K562 (cell line): ENCODE data around the gene WIPF3. TPM values are rescaled to one million over a fixed set of nuclear protein-coding genes. Genes with fewer than 3 reads are reported as not detected.

Experiments used
- ATAC-seq: fragments of 200-7000 bp; cut with Tn5 transposase; 3 replicates; pipeline ENCODE4 v1.9.1; 2020; ENCODE audit warnings: moderate library complexity
- BruUV-seq: library from RNA; stranded (reverse); fragments of 400-500 nt; replicated peaks from 2 replicates; lab custom pipeline; 2021; lab: Mats Ljungman, UMichigan
- CTCF ChIA-PET: fragments of 300-600 bp; formaldehyde crosslinking; extraction: SDS; loops from one replicate; lab custom pipeline; 2021; ENCODE audit warnings: low intra/inter-chr PET ratio; lab: Yijun Ruan, JAX
- POLR2A ChIA-PET: fragments of 300-600, 350-650 bp; sonication (Branson Sonifier 250); formaldehyde crosslinking; extraction: SDS; loops from one replicate; lab custom pipeline; 2021; ENCODE audit warnings: antibody characterized with exemption, inconsistent platforms; lab: Yijun Ruan, JAX
- DNase-seq, 4 experiments: peaks; one replicate each; pipeline versions ENCODE4 v3.0.0 to v3.0.0-alpha.2; 2011 to 2018; ENCODE audit warnings: low spot score in 3 of 4, mixed read lengths in 3 of 4; ENCODE audit errors: extremely low read depth in 1 of 4
- FAIRE-seq: peaks from 2 replicates; lab custom pipeline; 2011; peaks lifted over from hg19 to GRCh38; lab: Jason Lieb, UNC
- H2AFZ ChIP-seq: 2 replicates; pipeline ENCODE4 v1.6.0; 2011; ENCODE audit warnings: low read depth, low read length, control low read depth, inconsistent platforms
- H3K27ac ChIP-seq: fragments of 200-600 bp; 3 replicates; pipeline ENCODE4 v1.8.0; 2011; ENCODE audit warnings: low read depth, mild to moderate bottlenecking, control low read depth, inconsistent platforms, low read length, moderate library complexity, mixed read lengths; ENCODE audit errors: extremely low read depth
- H3K27me3 ChIP-seq, 2 experiments: fragments of 300-600 bp in 1 of 2; 2 replicates in 1 of 2; 3 replicates in 1 of 2; pipeline versions ENCODE4 v1.6.0 to v1.8.0; 2011; ENCODE audit warnings: inconsistent platforms in 2 of 2, low read length in 2 of 2, mild to moderate bottlenecking in 1 of 2, mixed read lengths in 1 of 2, moderate library complexity in 1 of 2; ENCODE audit not compliant: control insufficient read depth in 2 of 2, insufficient read depth in 2 of 2
- H3K36me3 ChIP-seq: fragments of 300-600 bp; 3 replicates; pipeline ENCODE4 v1.8.0; 2011; ENCODE audit warnings: mild to moderate bottlenecking, low read length, inconsistent platforms; ENCODE audit not compliant: control insufficient read depth, insufficient read depth
- H3K4me1 ChIP-seq, 2 experiments: fragments of 200-600 bp in 1 of 2; replicated peaks in 1 of 2; 2 replicates in 1 of 2; 3 replicates in 1 of 2; pipeline versions ENCODE4 v1.5.1 to v1.8.0; 2011; ENCODE audit warnings: inconsistent platforms in 2 of 2, low read length in 2 of 2, mild to moderate bottlenecking in 1 of 2, mixed read lengths in 1 of 2, moderate library complexity in 1 of 2; ENCODE audit not compliant: control insufficient read depth in 2 of 2, insufficient read depth in 2 of 2
- H3K4me2 ChIP-seq: 2 replicates; pipeline ENCODE4 v1.6.1; 2011; ENCODE audit warnings: low read length, control low read depth, inconsistent platforms, mixed read lengths; ENCODE audit not compliant: insufficient read depth
- H3K4me3 ChIP-seq: fragments of 200-600 bp; sonication (generic), shearing (Covaris generic); 2 replicates; pipeline ENCODE4 v1.5.1; 2016; ENCODE audit warnings: control low read depth, inconsistent platforms
- H3K79me2 ChIP-seq: fragments of 200-600 bp; 3 replicates; pipeline ENCODE4 v1.8.0; 2011; ENCODE audit warnings: low read length, inconsistent platforms; ENCODE audit not compliant: control insufficient read depth, insufficient read depth
- H3K9ac ChIP-seq, 2 experiments: 2 replicates each; pipeline versions ENCODE4 v1.6.0 to v1.6.1; 2011; ENCODE audit warnings: low read depth in 2 of 2, low read length in 2 of 2, control low read depth in 1 of 2, inconsistent platforms in 1 of 2, mild to moderate bottlenecking in 1 of 2, mixed read lengths in 1 of 2; ENCODE audit not compliant: insufficient read depth in 1 of 2
- H3K9me1 ChIP-seq: one replicate; pipeline ENCODE4 v1.6.0; 2011; ENCODE audit warnings: inconsistent platforms, mild to moderate bottlenecking, low read length, moderate library complexity; ENCODE audit not compliant: control insufficient read depth, insufficient read depth
- H3K9me3 ChIP-seq: replicated peaks from 2 replicates; pipeline ENCODE4 v1.5.1; 2011; ENCODE audit warnings: low read depth, low read length, inconsistent platforms; ENCODE audit not compliant: control insufficient read depth, insufficient read depth
- H4K20me1 ChIP-seq: replicated peaks from 2 replicates; pipeline ENCODE4 v1.6.1; 2011; ENCODE audit warnings: low read length, inconsistent platforms, mixed read lengths; ENCODE audit not compliant: control insufficient read depth, insufficient read depth
- ATF3 ChIP-seq, 2 experiments: fragments of 450-650 bp in 1 of 2; sonication (generic) in 1 of 2; formaldehyde crosslinking in 1 of 2; IDR thresholded peaks in 1 of 2; conservative IDR thresholded peaks in 1 of 2; 2 replicates each; pipeline versions ENCODE4 v1.6.1 to v1.8.1; 2016 to 2023; ENCODE audit warnings: mild to moderate bottlenecking in 2 of 2, moderate library complexity in 2 of 2, inconsistent platforms in 1 of 2, missing genetic modification reagents in 1 of 2
- CBX8 ChIP-seq: fragments of 200-600 bp; sonication (generic); IDR thresholded peaks from 2 replicates; pipeline ENCODE4 v1.6.1; 2012; ENCODE audit warnings: borderline replicate concordance, mixed run types, low read depth, mild to moderate bottlenecking, moderate library complexity, mixed read lengths, low read length, control low read depth, inconsistent platforms; ENCODE audit not compliant: poor library complexity, severe bottlenecking; ENCODE audit errors: extremely low read depth
- CEBPG ChIP-seq, 3 experiments: fragments of 200-800 bp in 1 of 3; sonication (Bioruptor generic) in 1 of 3; sonication (generic) in 1 of 3; formaldehyde crosslinking in 1 of 3; IDR thresholded peaks in 2 of 3; conservative IDR thresholded peaks in 1 of 3; 2 replicates each; pipeline versions ENCODE4 v1.6.1 to v1.8.0; 2016 to 2022; ENCODE audit warnings: missing compliant biosample characterization in 2 of 3, missing genetic modification characterization in 2 of 3, mild to moderate bottlenecking in 1 of 3, missing genetic modification reagents in 1 of 3
- MBD2 ChIP-seq: sonication (generic); IDR thresholded peaks from 2 replicates; pipeline ENCODE4 v1.6.1; 2016; ENCODE audit warnings: low read depth, borderline replicate concordance
- NFIC ChIP-seq: fragments of 450-650 bp; IDR thresholded peaks from 2 replicates; pipeline ENCODE4 v1.6.1; 2017; ENCODE audit warnings: mild to moderate bottlenecking, inconsistent platforms
- RBM25 ChIP-seq: fragments of 200-400 bp; formaldehyde crosslinking; IDR thresholded peaks from 2 replicates; pipeline ENCODE4 v1.6.1; 2018; ENCODE audit warnings: low read length, low read depth, moderate library complexity; ENCODE audit not compliant: severe bottlenecking
- XRCC5 ChIP-seq: fragments of 200-400 bp; formaldehyde crosslinking; IDR thresholded peaks from 2 replicates; pipeline ENCODE4 v1.6.1; 2017; ENCODE audit warnings: low read depth, mild to moderate bottlenecking, low read length
- ZNF146 ChIP-seq: IDR thresholded peaks from one replicate; pipeline ENCODE4 v1.6.1; 2018; ENCODE audit warnings: missing compliant biosample characterization; ENCODE audit not compliant: unreplicated experiment
- ZNF174 ChIP-seq: fragments of 250-450 bp; sonication (Bioruptor Pico); IDR thresholded peaks from 2 replicates; pipeline ENCODE4 v1.4.0; 2020; ENCODE audit warnings: mild to moderate bottlenecking
- ZNF507 ChIP-seq: conservative IDR thresholded peaks from 2 replicates; pipeline ENCODE4 v1.6.1; 2017; ENCODE audit warnings: missing genetic modification characterization, missing compliant biosample characterization
- WGBS: fragments of 100-300 bp; shearing (Covaris generic); methylation state at CpG from one replicate; pipeline ENCODE4 v1.1.6; 2016; ENCODE audit warnings: low coverage, mixed read lengths; ENCODE audit not compliant: insufficient coverage; ENCODE audit errors: missing lambda C conversion rate; 5-methylcytosine and 5-hydroxymethylcytosine counted together
- in situ Hi-C: fragments of 300-500 bp; cut with MboI; formaldehyde crosslinking; loops from 4 replicates; pipeline ENCODE4 v1.15.0; 2018; ENCODE audit warnings: inconsistent platforms, mixed read lengths
- intact Hi-C: fragments of 100-400 bp; cut with micrococcal nuclease; formaldehyde crosslinking; loops from 2 replicates; pipeline ENCODE4 v1.14.2; 2022
- polyA plus RNA-seq, 8 experiments: library from polyadenylated mRNA; depleted of rRNA in 4 of 8; stranded (reverse) in 5 of 8; unstranded in 3 of 8; fragments of >200 nt; fragmentation: Nextera tagmentation in 2 of 8; fragmentation: Illumina TruSeq in 1 of 8; extraction: Ambion mirVana in 2 of 8; extraction: Trizol in 1 of 8; gene quantifications; 2 replicates each; pipeline versions ENCODE4 v1.2.1 to v1.2.3, GENCODE V29; 2011 to 2014; ENCODE audit warnings: inconsistent platforms in 1 of 8, missing spikeins in 1 of 8
- total RNA-seq, 7 experiments: library from RNA; depleted of rRNA in 6 of 7; stranded (reverse); fragments of >200 nt in 6 of 7; fragmentation: Illumina TruSeq in 2 of 7; extraction: Trizol in 2 of 7; gene quantifications; 2 replicates each; pipeline versions ENCODE4 v1.2.1 to v1.2.3, GENCODE V29; 2011 to 2021; ENCODE audit warnings: low replicate concordance in 1 of 7

The WIPF3 gene
- total and polyA plus RNA-seq, 9 of the 15 experiments (the other 6 are each of a cell fraction or from before 2014, with no cell fraction given), result 0.18 to 3.2 (median 1.7) TPM

GRCh38 chr7:29896685-29897411 lies 90.5 kb downstream of the WIPF3 start:
- no peak overlapping the region for H2AFZ ChIP-seq
- in situ Hi-C loops (no loop called here), intact Hi-C loops (no loop called here)
- peaks cover 2 to 7% of the 10 kb centered on the region in 2 experiments; a peak in 4 of 5 replicates for H3K4me1 ChIP-seq
- no peaks in the 10 kb centered on the region for H4K20me1 ChIP-seq
- FAIRE-seq (no peak), DNase-seq (no peak), ATAC-seq (no peak)
- POLR2A ChIA-PET, result no interaction called here
- no peak overlapping the region for H3K27ac ChIP-seq
- H3K4me3 ChIP-seq, result no peak overlapping the region
- TF ChIP-seq RBM25, result no peak
- peak; percentile 47; the same call in 1 of the 2 replicates for TF ChIP-seq ATF3 (IDR thresholded peaks at IDR 0.05)
- no peak for TF ChIP-seq ATF3 (CRISPR knock-in tag; conservative IDR thresholded peaks at IDR 0.05)
- no peak for TF ChIP-seq MBD2
- no peak for TF ChIP-seq CBX8
- TF ChIP-seq ZNF174 (CRISPR knock-in tag), result no peak
- TF ChIP-seq ZNF507 (tag), result peak; percentile 40; the same call in 1 of the 2 replicates
- TF ChIP-seq ZNF146 (CRISPR knock-in tag), result peak; percentile 37
- no peak for TF ChIP-seq XRCC5
- no peak for TF ChIP-seq CEBPG (CRISPR knock-in tag; IDR thresholded peaks at IDR 0.05)
- TF ChIP-seq CEBPG (tag; conservative IDR thresholded peaks at IDR 0.05 in 1 of 2, IDR thresholded peaks at IDR 0.05 in 1 of 2), result peak in 1 of 2 experiments; percentile 22; a peak in 1 of 4 replicates
- TF ChIP-seq NFIC, result no peak
- H3K36me3 ChIP-seq, result no peaks in the 10 kb centered on the region
- H3K79me2 ChIP-seq, result no peaks in the 10 kb centered on the region
- CTCF ChIA-PET, result no interaction called here
- 13% methylated on average over 2 of the region's 2 CpGs for WGBS
- no peaks in the 10 kb centered on the region for H3K9me1 ChIP-seq
- no peaks in the 10 kb centered on the region; a peak in 1 of 5 replicates for H3K27me3 ChIP-seq
- no TSS peak for BruUV-seq
- no peak overlapping the region for H3K9ac ChIP-seq
- H3K9me3 ChIP-seq, result no peaks in the 10 kb centered on the region
- H3K4me2 ChIP-seq, result no peak overlapping the region
